NCI-H2171 treated with DMSO at 0.1 percent for 48 hours (cell line): ENCODE data around the gene RDM1.
A peak's percentile ranks its signal among the peaks of the same experiment; 100 is the strongest.
"Not testable (repeated sequence)": the region's sequence is repeated elsewhere in the genome, so short reads cannot be mapped to it uniquely, and the experiment has no call there.

ENCODE experiments used
- DNase-seq: peaks from one replicate; lab custom pipeline; 2025; lab: John Stamatoyannopoulos, UW

Gene RDM1, protein sequence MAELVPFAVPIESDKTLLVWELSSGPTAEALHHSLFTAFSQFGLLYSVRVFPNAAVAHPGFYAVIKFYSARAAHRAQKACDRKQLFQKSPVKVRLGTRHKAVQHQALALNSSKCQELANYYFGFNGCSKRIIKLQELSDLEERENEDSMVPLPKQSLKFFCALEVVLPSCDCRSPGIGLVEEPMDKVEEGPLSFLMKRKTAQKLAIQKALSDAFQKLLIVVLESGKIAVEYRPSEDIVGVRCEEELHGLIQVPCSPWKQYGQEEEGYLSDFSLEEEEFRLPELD

DNA sequence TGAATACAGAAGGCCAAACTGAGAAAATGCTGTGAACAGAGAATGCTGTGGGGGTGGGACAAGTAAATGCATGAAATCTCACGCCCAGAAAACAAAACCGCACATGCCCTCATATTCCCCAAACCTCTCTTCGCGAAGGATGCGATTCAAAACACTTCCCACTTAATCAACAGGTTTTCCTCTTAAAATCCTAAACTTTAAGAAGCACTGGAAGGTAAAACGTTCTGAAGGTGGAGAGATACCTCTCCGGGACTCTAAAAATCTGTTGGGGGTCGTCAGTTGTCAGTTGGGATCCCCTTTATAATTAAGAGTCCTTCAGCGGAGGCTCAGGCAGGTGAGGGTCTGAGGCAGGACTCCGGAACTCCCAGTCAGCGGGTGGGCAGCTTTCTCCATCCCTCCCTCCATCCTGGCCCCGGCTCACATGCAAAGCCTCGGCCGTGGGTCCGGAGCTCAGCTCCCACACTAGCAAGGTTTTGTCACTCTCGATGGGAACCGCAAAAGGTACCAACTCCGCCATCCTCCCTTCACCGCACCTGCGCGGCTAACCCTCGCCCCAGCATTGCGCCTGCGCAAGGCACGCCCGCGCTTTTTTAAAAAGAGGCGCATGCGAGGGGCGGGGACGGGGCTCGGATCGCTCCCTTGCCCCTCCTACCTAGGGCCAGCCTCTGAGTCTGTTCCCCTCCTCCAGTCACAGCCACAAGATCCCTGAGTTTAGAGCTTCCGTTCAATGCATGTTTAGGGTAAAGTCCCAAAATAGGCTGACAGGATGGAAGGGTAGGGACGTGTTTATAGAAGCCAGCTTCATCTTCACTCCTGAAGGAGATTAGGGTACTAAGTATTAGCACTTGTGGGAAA lies at the start of gene RDM1:
Gene RDM1 (minus strand): TSS at position 563 of the 855 bp plus-strand sequence. CDS start 46 bp downstream, at position 517.
- DNase-seq = peak; percentile 93

DNA sequence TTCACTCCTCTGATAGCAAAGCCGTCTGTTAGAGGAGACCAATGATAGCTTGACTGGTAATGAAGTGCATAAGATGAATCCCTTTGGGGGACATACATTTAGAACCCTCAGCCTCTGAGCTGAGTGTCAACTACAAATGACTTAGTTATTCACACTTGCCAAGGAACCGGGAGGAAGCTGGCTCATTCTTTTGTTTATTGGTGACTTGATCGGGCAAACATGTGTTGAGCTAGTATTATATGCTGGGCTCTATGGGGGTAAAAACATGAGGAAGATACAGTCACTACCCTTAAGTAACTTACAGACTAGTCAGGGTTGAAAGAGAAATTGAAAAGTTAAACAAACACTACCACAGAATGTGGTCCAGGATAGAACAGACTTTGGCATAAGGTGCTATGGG lies 47.8 kb upstream of the RDM1 start:
- no peak for DNase-seq

DNA sequence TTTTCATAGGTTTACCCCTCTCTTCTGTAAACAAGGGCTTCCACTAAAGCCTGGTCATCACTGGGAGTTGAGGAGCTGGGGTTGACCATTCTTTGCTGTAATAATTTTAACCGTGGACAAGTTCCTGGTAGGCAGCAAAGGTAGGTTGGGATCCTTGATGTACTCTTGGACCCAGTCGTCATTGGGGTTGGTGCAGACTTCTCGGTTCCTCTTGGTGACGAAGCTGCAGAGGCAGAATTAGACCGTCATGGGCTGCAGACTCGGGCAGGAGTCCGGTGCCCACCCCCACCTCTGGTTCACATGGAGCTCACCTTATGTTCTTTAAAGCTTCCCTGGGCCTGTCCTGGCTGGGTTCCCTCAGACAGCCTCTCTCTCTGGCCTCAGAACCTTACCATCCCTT lies 46.9 kb upstream of the RDM1 start:
- DNase-seq = no peak

DNA sequence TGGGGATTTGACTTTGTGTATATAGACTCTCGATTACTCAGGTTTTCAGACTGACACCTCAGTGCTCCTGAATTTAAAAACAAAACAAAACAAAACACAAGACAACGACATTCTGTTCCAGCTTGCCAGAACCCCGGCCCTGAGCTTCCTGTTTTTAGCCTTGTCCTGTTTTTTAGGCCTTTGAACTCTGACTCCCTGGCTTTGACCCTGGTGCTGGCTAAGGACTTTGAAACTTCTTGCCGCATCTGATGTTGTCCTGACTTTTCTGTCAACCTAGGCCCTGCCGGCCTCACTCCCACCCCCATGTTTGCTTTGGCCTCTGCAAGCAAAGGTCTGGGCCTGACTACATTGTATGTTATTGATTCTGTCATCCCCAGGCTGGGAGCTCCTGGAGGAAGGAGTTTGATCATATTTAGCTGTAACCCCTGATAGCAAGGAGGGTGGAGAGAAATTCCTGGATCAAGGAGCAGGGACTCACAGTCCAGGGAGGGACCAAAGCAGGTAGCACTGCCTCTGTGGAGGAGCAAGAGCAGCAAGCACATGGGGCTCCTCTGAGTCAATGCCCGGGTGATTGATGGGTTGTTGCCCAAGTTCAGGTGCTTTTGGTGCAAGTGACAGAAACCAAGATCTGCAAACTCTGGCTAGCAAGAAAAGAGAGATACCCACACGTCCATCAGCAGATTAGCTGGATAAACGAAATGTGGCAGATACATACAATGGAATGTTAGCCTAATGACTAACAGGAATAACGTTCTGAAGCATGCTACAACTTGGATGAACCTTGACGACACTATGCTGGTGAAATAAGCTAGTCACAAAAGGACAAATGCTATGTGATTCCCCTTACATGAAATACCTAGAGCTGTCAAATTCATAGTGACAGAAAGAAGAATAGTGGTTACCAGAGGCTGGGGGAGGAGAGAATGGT lies 43.0 kb upstream of the RDM1 start:
- no peak for DNase-seq

DNA sequence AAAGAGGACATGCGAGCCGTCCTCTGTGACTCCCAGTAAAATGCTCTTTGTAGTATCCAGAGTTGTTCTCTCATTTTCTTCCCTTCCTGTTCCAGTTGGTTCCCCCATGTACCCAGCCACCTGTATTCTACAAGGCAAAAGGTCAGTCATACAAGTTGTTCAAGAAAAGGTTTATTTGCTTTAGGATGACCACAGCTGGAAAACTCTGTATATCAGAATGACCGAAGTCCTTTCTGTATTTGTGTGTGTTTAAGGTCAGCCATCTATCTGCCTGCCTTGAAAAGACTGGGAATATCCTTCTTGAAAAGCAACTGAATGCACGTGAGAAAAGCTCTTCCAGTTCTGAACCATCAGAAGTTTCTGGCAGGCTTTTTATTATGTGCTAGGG lies 42.4 kb upstream of the RDM1 start:
- DNase-seq = no peak

DNA sequence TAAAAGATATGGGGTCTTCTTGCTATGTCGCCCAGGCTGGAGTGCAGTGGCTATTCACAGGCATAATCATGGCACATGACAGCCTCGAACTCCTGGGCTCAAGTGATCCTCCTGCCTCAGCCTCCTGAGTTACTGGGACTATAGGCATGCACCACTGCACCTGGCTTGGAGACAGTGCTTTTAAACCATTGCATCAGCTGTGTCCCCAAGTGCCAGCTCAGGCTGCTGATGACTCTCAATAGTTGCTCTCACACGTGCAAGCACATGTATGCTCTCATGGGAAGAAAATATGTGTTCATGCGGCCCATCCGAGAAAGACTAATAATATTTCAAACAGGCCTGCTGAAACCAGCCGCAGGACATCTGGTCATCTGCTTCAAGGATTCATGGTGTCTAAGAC lies 42.0 kb upstream of the RDM1 start:
- DNase-seq = no peak

DNA sequence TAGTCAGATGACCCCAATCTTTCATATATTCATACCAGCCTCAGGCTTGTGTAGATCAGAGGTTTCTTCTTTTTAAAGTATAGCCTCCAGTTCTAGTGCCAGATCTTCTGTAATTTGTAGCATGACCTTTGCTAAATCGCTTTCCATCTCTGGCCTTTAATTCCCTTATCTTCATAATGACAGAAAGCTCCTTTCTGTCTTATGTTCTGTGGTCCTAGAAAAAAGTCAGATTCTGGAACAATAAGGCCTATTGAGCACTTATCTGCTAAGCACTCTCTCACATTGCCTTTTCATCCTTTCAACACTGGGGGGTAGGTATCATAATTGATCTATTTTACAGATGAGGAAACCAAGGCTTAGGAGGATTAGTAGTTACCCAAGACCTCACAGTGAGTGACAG lies 41.5 kb upstream of the RDM1 start:
- no peak for DNase-seq

DNA sequence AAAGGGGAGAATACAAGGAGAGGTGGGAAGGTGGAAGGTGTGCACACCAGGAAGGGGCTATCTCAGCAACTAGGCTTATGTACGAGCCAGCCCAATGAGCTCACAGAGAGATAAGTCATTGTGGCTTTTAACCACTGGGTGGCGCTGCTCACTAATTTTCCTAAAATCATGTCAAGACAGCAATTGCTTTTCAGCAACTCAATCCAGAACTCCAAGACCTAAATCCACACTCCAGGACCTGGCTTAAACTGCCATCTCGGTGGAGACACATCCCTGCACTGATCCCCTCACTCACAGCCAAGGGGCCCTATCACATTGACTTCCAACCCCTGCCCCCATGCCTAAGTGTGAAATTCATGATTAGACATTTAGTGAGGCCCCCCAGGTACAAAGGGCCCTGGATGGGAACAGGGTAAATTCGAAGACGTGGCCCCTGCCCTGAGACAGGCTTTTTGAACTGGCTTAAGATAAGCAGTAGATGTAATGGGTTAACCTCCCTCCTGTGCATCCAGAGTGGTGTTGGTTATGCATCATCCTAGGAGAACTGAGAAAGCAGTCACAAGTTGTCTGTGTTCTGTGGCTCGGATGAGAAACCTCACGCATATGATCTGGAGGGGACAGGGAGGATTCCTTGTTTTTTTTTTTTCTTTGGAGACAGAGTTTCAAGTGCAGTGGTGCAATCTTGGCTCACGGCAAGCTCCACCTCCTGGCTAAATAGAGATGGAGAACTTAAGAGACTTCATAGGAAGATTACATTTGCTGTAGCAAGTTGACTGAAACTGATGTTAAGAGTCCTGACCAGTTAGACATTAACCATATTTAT lies 39.2 kb upstream of the RDM1 start:
- DNase-seq = peak; percentile 65

DNA sequence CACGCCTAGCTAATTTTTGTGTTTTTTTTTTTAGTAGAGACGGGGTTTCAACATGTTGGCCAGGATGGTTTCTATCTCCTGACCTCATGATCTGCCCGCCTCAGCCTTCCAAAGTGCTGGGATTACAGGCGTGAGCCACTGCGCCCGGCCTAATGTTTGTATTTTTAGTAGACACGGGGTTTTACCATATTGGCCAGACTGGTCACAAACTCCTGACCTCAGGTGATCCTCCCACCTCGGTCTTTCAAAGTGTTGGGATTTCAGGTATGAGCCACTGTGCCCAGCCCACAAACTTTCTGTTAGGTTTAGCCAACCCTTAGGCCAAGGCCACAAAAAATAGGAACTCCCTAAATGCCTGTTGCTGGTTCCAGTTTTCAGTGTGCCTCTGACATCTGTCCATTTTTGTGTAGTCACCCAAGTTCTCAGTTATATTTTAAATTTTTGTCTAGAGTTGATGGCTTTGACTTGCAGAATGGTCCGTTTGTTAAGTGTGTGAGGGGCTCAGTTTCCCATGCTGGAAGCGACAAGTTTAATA lies 38.0 kb upstream of the RDM1 start:
- no peak for DNase-seq

DNA sequence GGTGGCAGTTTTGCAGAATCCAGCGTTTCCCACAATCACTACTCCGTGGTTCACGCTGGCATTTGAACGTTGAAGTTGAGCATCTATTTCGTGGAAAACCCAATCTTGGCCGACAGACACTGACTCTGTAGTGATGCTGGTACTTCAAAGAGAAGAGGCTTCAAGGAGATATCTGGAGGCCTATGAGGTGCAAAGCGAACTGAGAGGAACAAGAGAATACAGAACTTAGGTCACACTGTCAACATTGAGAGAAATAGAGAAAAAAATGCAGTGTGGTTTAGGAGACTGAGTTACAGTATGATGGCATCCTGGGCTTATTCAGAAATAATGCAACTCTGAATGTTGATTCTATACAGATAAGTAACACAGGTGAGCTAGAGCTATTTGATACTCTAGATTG lies 34.7 kb upstream of the RDM1 start:
- DNase-seq = no peak

DNA sequence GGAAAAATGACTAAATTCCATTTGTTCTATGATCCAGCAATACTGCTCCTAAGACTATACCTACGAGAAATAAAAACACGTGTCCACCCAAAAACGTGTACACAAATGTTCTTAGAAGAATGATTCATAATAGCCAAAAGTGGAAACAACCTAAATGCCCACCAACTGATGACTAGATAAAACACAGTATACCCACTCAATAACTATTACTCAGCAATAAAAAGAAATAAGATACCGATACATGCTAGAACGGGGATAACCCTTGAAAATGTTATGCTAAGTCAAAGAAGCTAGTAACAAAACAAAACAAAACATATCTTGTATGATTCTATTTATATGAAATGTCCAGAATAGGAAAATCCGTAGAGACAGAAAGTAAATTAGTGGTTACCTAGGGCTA lies 33.1 kb upstream of the RDM1 start:
- DNase-seq = no peak

DNA sequence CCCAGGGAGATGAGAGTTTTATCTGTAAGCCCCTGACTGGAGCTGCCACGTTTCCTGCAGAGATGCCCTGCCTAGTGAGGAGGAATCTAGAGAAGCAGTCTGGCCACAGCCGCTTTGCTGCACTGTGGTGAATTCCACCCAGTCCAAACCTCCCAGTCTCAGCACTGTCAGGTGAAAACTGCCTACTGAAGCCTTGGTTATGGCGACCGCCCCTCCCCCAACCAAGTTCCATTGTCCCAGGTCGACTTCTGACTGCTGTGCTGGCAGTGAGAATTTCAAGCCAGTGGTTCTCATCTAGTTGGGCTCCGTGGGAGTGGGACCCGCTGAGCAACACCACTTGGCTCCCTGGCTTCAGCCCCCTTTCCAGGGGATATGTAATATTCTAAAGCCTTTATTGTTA lies 23.1 kb upstream of the RDM1 start:
- DNase-seq = no peak

DNA sequence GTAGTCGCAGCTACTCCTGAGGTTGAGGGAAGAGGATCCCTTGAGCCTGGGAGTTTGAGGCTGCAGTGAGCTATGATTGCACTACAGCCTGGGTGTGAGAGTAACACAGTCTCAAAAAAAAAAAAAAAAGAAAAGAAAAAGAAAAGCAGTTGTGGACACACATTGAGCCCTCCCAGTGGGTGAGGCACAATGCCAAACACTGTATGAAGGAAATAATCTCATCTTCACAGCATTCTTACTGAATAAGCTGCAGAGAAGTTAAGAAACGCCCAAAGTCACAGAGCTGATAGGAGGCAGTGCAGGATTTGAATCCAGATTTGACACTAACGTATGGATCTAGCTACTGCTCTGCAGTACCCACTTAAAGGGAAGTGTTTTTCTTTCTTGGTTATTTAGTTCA lies 18.8 kb upstream of the RDM1 start:
- DNase-seq = no peak

DNA sequence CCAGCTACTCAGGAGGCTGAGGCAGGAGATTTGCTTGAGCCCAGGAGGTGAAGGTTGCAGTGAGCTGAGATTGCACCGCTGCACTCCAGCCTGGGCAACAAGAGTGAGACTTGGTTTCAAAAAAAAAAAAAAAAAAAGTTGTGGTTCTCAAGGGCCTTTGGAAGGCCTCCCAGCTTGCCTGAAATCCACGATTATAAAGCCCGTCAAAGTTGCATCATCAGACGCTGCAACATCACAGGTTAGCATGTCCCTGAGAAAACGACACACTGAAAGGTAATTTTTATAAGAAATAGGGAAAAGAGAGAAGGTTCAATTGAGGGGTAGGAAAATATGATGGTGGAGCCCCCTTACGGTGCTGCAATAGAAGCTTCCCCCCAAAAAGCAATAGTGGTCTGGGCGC lies 17.5 kb upstream of the RDM1 start:
- no peak for DNase-seq

DNA sequence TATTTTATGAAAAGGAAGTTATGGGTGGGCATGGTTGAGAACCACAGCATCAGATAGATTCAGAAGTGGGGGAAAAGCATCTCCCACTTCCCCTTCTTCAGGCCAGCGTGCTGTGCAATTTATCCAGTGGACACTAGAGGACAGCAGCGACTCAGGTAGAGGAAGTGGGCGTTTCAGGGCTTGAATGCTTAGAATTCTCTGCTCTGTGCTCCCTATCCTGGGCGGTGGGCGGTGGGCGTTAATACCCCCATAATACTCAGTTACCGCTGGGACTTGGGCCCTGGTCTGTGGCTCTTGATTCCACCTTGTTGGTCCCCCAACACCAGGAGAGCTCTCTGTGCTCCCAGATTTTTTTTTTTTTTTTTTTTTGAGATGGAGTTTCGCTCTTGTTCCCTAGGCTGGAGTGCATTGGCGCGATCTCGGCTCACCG lies 16.6 kb upstream of the RDM1 start:
- DNase-seq = peak; percentile 62

DNA sequence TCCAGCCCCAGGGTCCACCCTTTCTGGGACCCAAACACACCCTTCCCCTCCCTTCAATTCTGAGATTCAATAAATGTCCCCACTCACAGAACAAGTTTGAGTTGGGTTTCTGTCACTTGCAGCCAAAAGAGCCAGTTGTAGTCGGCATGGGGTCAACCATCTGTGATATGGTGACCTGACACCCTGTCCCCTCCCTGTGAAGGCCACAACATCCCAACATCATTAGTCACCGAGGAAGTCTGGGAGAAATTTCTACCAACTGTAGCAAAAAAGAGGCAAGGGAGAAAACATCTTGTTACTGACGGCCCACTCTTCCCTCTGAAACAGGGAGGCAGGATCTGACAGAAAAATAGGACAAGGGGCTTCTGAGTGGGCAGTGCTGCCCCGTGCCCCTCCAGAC lies 13.6 kb upstream of the RDM1 start:
- no peak for DNase-seq

DNA sequence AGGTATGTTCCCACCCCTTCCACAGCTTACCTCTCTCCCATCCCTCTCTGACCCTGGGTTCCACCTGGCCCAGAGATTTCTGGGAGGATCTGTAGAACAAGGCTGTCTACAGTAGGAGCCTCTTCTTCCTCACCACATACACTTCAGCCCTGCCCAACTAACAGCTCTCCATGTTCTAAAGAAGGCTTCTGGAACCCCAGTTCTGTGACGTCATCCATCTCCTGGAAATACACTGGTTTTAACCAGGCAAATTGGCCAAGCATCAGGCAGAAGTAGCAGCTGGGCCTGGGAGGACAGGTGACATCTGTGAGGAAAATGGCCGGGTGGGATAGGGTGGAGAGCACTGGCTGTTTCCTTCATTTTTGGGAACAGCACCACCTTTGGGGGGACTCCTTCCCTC lies 13.0 kb upstream of the RDM1 start, which contains the start of gene LYZL6:
Gene LYZL6 (minus strand): TSS at position 177 of the 400 bp plus-strand sequence. CDS start 4,357 bp downstream, outside the sequence.
- no peak for DNase-seq

DNA sequence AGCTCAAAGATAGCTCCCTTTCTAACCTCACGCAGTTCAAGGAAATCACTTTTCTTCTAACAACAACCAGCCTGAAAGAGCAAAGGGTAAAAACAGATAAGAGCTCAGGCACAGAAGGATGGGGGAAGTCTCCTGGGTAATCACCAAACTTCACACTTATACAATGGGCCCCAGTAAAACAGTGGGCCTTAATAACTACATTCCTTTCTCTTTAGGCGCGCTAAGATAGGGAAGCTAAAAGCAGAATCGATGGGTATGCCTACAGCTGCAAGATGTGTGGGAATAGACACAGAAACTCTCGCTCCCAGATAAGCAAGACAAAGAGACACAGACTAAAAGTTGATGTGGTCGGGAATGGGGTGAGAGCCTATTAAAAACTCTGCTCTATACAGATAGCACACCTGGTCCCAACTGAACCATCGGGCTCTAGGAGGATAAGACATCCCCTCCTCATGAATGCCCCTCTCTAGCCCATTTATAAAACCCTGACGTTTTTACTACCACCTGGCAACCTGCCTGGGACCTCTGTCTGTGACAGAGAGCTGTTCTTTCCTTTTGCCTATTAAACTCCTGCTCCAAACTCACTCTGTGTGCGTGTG lies 12.1 kb upstream of the RDM1 start:
- no peak for DNase-seq

DNA sequence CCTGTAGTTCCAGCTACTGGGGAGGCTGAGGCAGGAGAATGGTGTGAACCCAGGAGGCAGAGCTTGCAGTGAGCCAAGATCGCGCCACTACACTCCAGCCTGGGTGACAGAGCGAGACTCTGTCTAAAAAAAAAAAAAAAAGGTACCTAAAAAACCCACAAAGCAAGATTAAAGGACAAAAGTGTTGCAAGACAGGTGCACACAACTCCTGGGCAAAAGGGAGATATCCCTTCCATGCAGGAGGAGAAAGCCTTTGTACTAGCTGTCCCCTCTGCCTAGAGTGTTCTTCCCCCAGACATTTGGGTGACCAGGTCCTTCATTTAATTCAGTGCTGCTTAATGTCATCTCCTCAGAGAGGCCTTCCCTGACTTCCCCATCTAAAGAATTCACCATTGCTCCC lies 7.9 kb upstream of the RDM1 start:
- DNase-seq = not testable (repeated sequence)

DNA sequence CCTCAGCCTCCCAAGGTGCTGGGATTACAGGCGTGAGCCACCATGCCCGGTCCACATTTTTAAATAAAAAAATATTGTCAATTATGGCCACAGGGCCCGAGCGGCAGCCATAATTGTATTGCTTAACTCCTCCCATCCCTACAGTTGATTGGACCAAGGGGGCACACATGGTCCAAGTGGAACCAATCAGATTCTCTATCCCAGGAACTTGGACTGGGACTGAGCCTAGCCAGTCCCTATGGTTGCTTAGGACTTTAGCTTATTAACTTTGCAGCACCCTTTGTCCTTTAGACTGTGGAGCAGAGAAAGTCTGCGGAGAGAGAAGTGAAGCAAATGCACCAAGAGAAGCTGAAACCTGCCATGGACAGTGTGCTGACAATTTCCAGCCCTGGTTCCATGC lies 5.5 kb upstream of the RDM1 start:
- DNase-seq = no peak

DNA sequence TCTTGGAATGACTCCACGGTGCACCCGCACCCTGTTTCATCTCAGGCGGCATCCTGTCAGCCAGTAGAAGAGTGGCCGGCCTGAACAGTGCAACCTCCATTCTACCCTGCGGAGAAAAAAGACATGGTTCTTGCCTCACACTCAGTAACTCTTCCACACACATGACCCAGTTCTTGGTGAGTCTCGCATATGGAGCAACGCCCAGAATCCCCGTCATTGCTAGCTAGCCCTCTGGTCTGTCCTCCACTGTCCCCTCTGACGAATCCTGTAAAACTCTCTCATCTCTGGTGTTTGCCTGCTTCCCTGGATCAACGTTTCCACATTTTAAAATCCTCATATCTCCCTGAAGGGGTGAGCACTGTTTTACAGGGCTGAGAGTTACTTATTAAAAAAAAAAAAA lies 4.2 kb upstream of the RDM1 start:
- no peak for DNase-seq
